Measurements from ENCODE around the gene FOXQ1. TPM values are rescaled to one million over a fixed set of nuclear protein-coding genes. Genes with fewer than 3 reads are reported as not detected.

FOXQ1 gene
- total and polyA plus RNA-seq, 2 donors (not counting 3 experiments of a cell fraction or from before 2014, with no cell fraction given): not detected

GRCh38 chr6:1324936-1325335, 13.0 kb downstream of the FOXQ1 start:
- ChIA-PET CTCF (interaction anchor here (0.9 kb wide), 1 partner anchor 9 kb away, joined by 5 read pairs; no protein-coding TSS in a partner anchor), POLR2A (no interaction called here)
- no peaks in the 10 kb centered on the region for H3K9me3 ChIP-seq (replicated peaks; ENCODE audit: control insufficient read depth, insufficient read depth, low read length)
- no peak for TF ChIP-seq FOS (IDR thresholded peaks at IDR 0.05; ENCODE audit: borderline replicate concordance, insufficient read depth, low read length)
- TF ChIP-seq POLR2AphosphoS5 (IDR thresholded peaks at IDR 0.05; ENCODE audit: insufficient read depth, low read depth, low read length): no peak
- TF ChIP-seq JUN (IDR thresholded peaks at IDR 0.05; ENCODE audit: borderline replicate concordance, insufficient read depth, insufficient read length, low read depth): no peak
- no peak for TF ChIP-seq GATA2 (IDR thresholded peaks at IDR 0.05; ENCODE audit: insufficient read depth, insufficient read length, low read depth, low read length)
- TF ChIP-seq MAX (IDR thresholded peaks at IDR 0.05; ENCODE audit: insufficient read depth, insufficient read length): no peak
- TF ChIP-seq POLR2A (IDR thresholded peaks at IDR 0.05; ENCODE audit: low read depth, low read length): no peak
- TF ChIP-seq CTCF (IDR thresholded peaks at IDR 0.05; ENCODE audit: extremely low read depth in 1 of 2, insufficient read depth in 1 of 2, low read depth in 1 of 2, low read length in 2 of 2): no peak
- no peak for TF ChIP-seq EZH2 (IDR thresholded peaks at IDR 0.05; ENCODE audit: borderline replicate concordance, low read depth, low read length, severe bottlenecking)
- TF ChIP-seq MYC (IDR thresholded peaks at IDR 0.05; ENCODE audit: low read depth, low read length): no peak
- no peak overlapping the region for H3K27ac ChIP-seq (ENCODE audit: insufficient read depth, low read depth, low read length)
- H3K4me3 ChIP-seq (replicated peaks in 1 of 3; ENCODE audit: insufficient read depth in 1 of 3, low read depth in 1 of 3, low read length in 3 of 3): no peak overlapping the region
- no peak for FAIRE-seq
- no peaks in the 10 kb centered on the region for H3K36me3 ChIP-seq (ENCODE audit: control insufficient read depth in 2 of 2, extremely low read depth in 1 of 2, insufficient read depth in 2 of 2, low read length in 2 of 2)
- H3K79me2 ChIP-seq (ENCODE audit: control insufficient read depth, insufficient read depth, low read length): no peaks in the 10 kb centered on the region
- intact Hi-C loops (cut with micrococcal nuclease) (no loop called here), dilution Hi-C loops (cut with MboI; ENCODE audit: extremely low pct_ligation_motif_present, low sequenced_read_pairs) (no loop called here)
- H3K9ac ChIP-seq (replicated peaks; ENCODE audit: extremely low read depth, insufficient read depth, low read length): no peak overlapping the region
- no TSS peak for BruUV-seq (replicated peaks)
- no peaks in the 10 kb centered on the region for H3K27me3 ChIP-seq (ENCODE audit: control insufficient read depth in 2 of 2, insufficient read depth in 2 of 2, low read length in 2 of 2)
- DNase-seq (ENCODE audit: low read depth, low spot score): no peak
- H3K9me1 ChIP-seq (replicated peaks; ENCODE audit: control insufficient read depth, extremely low read depth, insufficient read depth, low read length): no peaks in the 10 kb centered on the region
- no peaks in the 10 kb centered on the region for H3K4me1 ChIP-seq (ENCODE audit: control insufficient read depth, extremely low read depth, insufficient read depth, low read length)
- no peak overlapping the region for H2AFZ ChIP-seq (ENCODE audit: low read depth, low read length)
- H4K20me1 ChIP-seq (replicated peaks; ENCODE audit: control insufficient read depth, extremely low read depth, insufficient read depth, low read length): no peaks in the 10 kb centered on the region
- no peak overlapping the region for H3K4me2 ChIP-seq (ENCODE audit: insufficient read depth, low read length)

Data from endothelial cell of umbilical vein (primary cell).